ENCODE results near the gene MED19.
"Not testable (repeated sequence)": the region's sequence is repeated elsewhere in the genome, so short reads cannot be mapped to it uniquely, and the experiment has no call there.

The MED19 gene, protein sequence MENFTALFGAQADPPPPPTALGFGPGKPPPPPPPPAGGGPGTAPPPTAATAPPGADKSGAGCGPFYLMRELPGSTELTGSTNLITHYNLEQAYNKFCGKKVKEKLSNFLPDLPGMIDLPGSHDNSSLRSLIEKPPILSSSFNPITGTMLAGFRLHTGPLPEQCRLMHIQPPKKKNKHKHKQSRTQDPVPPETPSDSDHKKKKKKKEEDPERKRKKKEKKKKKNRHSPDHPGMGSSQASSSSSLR

DNA sequence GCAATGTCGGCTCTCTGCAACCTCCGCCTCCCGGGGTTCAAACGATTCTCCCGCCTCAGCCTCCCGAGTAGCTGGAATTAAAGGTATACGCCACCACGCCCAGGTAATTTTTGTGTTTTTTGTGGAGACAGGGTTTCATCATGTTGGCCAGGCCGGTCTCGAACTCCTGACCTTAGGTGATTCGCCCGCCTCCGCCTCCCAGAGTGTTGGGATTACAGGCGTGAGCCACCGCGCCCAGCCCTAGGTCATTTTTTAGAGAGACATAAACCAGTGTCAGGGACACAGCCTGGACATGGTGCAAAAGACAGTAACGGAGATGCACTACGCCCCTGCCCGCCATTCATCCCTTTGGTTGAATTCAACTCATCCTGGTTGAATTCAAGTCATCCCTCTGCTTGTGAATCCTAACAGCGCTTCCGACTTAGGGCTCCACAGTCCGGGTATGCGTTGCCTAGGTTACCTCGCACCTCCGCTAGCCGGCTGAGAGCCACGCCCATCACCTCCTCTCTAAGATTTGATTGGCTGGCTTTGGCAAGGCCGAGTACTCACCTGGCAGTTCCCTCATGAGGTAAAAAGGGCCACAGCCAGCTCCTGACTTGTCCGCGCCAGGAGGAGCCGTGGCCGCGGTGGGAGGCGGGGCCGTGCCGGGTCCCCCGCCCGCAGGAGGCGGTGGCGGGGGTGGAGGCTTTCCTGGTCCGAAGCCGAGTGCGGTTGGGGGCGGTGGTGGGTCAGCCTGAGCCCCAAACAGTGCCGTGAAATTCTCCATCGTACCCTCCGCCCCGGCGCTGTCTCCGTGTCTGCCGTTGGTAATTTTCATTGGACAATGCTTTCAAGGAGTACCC, at the start of gene MED19:
TSS of gene MED19 (minus strand) at position 802 of the 842 bp plus-strand sequence. CDS start at position 766, 36 bp downstream.
- DNase-seq: peak in 1 of 2 donors; percentile 50

DNA sequence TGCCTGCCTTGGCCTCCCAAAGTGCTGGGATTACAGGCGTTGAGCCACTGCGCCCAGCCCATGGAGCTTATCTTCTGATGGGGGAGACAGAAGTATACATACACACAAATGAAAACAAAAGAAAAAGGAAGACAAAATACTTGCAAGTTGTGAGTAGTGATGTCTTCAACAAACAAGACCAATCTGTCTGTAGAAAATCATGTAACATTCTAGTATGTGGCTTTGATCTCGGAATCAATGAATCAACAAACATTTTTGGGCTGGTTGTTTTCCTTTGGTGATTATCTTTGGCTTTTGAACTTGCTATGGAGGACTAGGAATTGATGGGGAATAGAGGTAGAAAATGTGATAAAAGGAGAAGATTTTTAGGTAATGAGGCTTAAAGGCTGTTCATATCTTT, 46.2 kb upstream of the MED19 start:
- DNase-seq: no peak

DNA sequence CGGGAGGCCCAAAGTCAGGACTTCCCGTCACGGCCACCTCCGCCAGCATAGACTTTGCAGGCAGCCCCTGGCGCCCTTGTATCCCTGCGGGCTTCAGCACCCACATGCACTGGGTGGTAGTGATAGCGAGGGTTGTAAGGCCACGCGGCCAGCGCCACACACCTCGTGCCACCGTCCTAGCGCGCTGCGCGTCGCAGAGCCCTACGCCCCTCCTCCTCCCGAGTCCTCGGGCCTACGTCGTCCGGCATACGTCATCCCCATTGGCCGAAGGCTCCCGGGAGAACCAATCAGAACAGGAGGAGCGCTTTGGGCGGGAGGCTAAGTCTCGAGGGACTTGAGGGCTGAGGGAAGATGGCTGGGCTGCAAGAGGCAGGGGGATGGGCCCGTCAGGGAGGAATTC, 40.9 kb upstream of the MED19 start:
- DNase-seq: no peak

DNA sequence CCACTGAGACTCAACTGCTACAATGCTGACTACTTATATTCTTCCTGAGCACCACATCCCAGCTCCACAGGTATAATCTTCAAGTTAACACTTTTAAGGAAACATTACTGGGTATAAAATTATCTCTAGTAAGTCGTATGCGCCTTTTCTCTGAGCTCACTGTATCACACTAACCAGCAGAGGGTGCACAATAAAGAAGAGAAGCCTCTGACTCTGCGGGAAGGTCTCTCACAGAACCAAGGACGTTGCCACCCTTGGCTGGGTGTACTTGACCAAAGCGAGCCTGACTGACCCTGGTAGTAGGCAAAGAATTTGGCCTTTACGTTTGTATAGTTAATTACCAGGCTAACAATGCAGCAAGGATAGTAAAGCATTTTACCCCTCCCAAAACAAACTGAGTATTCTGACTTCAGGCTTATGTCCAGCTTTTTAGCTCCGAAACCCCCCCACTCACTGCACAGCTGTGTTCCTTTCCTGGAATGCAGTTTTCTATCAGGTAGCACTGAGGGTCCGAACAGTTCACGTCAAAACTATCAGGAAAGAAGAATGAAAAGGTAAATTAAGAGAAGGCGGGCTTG, 39.8 kb upstream of the MED19 start, which contains the start of gene BTBD18:
TSS of gene BTBD18 (minus strand) at position 144 of the 578 bp plus-strand sequence. CDS start 631 bp downstream, outside the sequence.
- DNase-seq: peak in 1 of 2 donors; percentile 21

DNA sequence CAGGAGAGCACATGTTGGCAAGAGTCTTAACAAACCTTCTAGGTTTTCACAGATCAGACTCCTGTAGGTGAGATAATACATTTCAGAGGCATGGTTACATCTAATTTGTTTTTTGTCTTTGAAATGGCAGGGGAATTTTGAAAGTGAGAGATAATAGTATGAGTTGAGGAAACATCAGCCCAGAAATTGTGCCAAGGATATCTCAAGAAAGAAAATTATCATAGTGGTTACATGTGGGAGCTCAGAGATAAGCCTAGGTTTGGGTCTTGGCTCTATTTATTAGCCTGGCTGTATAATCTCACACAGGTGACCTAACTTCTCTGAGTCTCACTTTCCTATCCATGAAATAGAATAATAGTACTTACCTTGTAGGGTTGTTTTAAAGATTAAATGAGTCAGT, 39.2 kb upstream of the MED19 start:
- DNase-seq: no peak

DNA sequence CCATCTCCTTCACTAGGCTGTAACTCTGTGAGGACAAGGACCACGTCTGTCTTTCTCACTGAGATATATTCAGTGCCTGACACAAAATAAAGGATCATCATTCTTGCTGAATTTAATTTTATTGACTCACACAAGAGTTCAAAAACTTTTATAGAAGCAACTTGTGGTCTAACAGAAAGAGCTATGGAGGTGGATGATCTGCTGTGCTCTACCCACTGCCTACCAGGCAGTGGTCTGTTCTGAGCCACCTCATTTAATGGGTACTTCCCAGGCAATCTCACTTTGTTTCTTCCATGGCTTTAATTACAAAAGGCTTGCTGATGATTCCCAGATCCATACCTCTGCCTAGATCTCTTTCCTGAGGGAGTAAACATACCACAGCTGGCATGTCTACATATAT, 34.9 kb upstream of the MED19 start:
- no peak for DNase-seq

DNA sequence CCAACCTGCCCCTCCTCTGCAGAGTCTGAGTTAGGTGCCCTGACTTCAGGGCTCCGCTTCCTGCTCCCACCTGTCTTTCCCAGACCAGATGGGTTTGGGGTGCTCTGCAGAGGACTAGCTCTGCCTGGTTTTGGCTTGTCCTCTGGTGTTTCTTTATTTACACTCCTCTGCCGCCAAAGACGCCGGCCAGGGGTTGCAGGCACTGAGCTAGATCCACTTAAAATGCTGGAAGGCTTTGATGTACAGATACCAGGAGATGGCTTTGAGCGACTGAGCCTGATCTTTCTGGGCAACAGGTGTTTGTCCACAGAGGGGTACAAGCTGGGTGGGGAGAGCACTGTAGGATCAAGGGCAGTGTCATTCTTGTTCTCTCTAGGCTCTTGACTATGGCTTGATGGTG, 33.2 kb upstream of the MED19 start:
- DNase-seq: no peak

DNA sequence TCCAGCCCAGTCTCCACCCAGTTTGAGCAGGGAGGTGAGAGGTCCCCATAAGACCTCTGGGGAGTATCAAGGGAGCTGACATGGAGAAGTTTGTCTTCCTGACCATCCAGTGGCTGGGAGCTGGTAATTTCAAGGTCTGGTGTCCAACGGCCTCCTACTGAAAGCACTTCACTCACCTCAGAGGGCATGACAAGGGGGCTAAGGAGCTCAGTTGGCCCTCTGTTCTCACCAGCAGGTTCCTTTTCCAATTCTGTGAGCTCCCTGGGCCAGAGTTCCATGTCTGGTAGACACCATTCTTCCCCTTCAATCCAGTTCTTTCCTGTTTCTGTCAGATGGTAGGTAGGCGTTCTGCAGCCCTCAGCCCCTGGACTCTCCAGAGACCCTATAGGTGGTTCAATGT, 32.3 kb upstream of the MED19 start:
- no peak for DNase-seq

DNA sequence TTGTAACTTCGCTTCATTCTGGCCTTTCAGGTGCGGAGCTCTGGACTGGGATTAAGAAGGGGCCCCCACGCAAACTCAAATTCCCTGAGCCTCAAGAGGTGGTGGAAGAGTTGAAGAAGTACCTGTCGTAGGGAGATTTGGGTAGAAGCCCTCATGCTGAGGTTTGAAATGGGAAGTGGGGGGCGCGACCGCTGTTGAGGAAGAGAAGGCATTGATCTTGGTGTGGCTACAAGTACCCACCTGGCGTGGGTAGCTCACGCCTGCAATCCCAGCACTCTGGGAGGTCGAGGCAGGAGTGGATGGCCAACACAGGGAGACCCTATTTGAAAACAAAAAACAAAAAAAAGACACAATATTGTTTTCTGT, 30.1 kb upstream of the MED19 start:
- no peak for DNase-seq

DNA sequence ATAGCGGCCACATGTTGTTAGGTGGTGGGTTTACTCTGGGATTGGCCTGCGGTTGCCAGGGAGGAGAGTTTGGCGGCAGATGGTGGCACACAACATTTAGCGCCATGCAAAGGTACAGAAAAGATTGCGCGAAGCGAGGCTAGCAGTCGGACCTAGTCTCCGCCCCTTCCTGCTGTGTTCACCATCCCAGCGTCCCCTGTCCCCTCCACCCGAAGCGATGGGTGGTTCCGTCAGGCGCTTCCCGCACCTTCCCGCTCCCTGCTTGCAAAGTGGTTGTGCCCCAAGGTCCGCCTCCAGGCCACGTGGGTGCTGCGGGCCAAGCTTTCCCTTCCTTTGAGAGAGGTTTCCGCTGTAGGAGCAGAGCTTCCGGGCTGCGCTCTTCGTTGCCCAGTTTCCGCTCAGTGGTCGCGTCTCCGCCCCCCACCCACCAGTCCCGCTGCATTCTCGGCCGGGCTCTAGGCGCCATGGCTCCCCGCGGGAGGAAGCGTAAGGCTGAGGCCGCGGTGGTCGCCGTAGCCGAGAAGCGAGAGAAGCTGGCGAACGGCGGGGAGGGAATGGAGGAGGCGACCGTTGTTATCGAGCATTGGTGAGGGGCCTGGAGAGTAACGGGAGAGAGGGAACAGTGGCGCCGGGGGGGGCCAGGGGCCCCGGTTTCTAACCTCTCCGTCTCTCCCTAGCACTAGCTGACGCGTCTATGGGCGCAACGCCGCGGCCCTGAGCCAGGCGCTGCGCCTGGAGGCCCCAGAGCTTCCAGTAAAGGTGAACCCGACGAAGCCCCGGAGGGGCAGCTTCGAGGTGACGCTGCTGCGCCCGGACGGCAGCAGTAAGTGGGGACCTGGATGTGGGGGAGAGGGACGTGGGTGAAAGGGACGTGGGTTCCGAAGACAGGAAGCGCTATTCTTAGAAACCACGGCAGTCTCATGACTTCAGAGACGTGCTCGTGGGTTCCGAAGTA, 29.4 kb upstream of the MED19 start, which contains the start of gene SELENOH:
TSS of gene SELENOH (plus strand) at position 360 of the 955 bp plus-strand sequence. CDS start at position 465, 105 bp downstream.
- DNase-seq: peak; percentile 91 to 97

DNA sequence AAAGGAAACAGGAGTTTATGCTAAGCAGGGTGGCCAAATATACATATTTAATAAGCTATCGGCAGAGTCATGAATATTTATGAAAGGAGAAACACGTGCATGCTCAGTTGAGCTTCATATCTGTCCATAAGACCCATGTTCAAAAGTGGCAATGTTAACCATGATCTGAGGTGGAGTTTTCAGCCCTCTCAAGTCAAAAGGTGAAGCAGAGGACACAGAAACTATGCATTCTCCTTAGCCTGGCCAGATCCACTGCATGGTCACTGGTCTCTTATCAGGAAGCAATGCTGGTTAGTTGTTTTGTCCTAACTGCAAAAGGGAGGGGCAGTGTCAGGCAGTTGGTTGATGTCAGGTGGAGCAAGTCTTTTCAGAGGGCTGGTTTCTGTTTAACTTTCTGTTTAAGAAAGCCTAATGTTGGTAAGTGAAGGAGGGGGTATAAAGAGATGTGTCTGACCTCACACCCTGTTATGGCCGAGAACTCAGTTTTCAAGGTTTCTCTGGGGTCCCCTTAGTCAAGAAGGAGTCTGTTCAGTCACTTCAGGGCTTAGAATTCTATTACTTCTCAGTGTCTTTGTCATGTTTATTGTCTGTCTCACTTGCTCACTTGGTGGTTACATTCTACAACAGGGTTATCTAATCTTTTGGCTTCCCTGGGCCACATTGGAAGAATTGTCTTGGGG, 23.7 kb upstream of the MED19 start:
- DNase-seq: no peak

DNA sequence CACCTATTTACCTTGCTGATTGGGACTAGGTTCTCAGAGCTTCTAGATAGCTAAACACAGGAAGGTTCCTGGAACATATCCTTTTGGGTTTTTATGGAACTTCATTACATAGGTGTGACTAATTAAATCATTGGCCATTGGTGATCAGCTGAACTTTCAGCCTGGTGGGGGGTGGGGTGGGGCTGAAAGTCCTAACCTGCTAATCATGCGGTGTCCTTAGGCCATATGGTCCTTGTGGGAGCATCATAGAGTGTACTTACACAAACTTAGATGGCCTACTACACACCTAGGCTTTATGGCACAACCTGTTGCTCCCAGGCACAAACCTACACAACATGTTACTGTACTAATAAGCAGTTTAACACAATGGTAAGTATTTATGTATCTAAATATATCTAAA, 20.6 kb upstream of the MED19 start:
- no peak for DNase-seq

DNA sequence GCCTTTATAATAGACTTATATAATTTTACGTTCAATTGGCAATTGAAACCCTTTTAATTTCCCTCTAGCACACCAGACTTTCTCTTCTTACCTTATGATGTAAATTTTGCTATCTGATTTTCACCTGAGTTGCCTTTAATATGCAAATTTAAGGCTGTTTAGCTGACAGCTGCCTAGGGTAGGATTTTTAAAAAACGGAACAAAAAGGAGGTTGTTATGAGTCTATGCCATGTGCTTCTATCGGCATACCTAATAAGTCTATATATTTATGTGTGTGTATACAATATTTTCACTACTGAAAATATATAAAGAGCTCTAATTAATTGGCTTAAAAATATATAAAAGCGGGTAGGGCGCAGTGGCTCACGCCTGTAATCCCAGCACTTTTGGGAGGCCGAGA, 17.5 kb upstream of the MED19 start:
- no peak for DNase-seq

DNA sequence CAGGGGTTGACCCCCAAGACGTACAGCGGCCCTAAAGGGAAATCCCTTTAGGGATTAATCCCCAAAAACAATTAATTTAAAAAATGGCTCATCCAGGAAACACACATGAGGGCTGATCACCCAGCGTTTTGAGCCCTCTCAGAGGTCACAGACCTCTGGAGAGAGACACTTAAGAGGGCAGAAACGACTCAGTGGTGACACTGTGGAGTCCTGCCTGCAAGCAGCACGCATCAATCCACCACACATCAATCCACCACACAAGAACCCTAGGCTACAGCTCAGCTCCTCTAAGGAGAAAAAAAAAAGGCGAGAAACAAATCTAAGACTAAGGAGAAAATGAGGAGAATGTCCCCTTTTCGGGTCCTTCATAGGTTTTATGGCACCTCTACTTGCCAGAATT, 16.8 kb upstream of the MED19 start:
- no peak for DNase-seq

DNA sequence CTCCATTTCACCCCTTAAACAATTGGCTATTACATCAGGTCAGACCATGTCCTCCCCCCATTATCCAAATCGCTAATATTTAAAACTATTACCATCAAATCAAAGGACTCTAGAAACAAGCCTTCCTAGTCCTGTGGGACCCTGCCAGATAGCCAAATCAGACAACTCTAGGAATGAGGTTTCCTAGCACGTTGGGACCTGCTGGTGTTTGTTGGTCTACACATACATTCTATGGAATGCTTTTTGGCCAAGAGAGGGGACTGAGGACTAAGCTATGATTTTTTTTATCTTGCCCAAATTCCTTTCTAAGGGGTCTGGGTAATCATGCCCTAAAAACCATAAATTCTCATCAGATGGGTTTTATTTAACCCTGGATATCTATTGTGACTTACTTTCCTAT, 15.2 kb upstream of the MED19 start:
- no peak for DNase-seq

DNA sequence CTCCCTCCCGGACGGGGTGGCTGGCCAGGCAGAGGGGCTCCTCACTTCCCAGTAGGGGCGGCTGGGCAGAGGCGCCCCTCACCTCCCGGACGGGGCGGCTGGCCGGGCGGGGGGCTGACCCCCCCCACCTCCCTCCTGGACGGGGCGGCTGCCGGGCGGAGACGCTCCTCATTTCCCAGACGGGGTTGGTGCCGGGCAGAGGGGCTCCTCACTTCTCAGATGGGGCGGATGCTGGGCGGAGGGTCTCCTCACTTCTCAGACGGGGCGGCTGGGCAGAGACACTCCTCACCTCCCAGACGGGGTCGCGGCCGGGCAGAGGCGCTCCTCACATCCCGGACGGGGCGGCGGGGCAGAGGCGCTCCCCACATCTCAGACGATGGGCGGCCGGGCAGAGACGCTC, 4.7 kb upstream of the MED19 start:
- DNase-seq: not testable (repeated sequence)

DNA sequence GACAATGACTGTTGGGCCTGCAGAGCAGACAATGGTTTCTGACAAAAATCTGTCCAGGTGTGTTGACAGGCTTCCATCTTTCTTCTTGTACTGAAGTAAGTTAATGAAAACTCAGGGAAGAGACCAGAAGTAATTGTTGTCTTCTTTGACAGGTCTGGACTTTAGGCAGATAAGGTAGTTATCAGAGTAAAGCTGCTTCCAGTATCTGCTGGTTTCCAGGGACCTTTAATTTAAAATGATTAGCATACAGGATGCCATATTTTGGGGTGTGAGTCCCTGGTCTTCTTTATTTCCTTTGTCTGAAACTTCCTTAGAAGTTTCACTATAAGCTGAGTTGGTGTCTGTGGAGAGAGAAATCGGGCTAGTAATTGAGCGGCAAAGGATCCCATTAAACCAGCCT, 1.8 kb upstream of the MED19 start:
- DNase-seq: no peak

DNA sequence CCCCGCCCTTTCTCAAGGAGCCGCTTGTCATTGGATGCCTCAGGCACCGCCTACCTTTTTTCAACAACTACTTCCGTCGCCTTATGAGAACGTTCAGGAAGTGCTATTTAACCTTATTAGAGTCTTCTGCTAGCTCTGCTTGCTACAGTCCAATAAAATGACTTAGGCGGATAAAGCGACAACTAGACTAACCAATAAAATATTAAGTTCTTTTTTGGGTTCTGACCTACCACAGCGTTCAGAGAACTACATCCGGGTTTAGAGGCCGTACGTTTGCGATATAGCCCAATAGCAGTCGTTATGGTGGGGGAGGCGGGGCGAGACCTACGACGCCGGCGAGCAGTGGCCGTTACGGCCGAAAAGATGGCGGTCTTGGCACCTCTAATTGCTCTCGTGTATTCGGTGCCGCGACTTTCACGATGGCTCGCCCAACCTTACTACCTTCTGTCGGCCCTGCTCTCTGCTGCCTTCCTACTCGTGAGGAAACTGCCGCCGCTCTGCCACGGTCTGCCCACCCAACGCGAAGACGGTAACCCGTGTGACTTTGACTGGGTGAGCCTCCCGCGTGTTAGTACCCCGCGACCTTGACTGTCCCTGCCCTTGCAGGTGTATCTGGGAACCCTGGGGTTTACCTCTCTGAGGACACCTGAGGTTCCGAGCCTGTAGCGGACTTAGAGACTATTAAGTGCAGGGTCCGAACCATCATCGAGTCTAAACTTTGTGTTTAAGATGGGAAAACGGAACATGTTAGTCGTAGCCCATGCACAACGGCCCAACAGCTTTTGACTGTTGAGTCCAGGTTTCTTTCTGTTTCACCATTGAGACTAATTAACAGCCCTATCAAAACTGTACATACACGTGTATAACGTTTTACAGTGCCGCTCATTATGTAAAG, 488 bp upstream of the MED19 start, which contains the start of gene TMX2:
TSS of gene TMX2 (plus strand) at position 338 of the 895 bp plus-strand sequence. CDS start at position 364, 26 bp downstream.
- peak; percentile 98 to 100 for DNase-seq

DNA sequence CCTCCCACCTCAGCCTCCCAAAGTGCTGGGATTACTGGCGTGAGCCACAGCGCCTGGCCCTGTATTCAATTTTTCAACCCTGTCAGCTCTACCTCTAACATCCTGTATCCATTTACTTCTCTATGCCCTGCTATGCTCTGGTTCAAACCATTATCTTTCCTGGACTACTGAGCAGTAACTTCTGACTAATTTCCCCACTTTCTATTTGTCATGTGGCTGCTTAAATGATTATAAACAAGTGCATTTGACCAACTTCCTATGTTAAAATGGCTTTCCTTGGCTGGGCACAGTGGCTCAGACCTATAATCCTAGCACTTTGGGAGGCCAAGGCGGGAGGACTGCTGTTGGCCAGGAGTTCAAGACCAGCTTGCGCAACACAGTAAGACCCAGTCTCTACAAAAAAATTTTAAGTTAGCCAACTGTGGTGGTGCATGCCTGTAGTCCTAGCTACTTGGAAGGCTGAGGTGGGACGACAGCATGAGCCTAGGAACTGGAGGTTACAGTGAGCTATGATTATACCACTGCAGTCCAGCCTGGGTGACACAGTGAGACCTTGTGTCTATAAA, 2.1 kb downstream of the MED19 start:
- DNase-seq: no peak

DNA sequence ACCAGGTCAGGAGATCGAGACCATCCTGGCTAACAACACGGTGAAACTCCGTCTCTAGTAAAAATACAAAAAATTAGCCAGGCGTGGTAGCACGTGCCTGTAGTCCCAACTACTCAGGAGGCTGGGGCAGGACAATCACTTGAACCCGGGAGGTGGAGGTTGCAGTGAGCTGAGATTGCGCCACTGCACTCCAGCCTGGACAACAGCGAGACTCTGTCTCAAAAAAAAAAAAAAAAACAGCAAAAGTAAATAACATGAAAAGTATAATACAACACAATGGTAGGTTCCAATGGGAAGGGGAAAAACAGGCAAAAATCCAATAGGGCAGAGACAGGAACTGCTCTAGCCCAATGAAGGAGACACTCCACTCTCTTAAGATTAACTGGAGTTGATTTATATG, 6.6 kb downstream of the MED19 start:
- DNase-seq: not testable (repeated sequence)
